HG02588 (cell line): Measurements from ENCODE around the gene SLC25A52.
"Not testable (repeated sequence)": the region's sequence is repeated elsewhere in the genome, so short reads cannot be mapped to it uniquely, and the experiment has no call there.

Experiments
- ATAC-seq: cut with Tn5 transposase; IDR thresholded peaks from one replicate; pipeline ENCODE4 v1.9.1; 2021; ENCODE audit warnings: mild to moderate bottlenecking, moderate library complexity; ENCODE audit not compliant: unreplicated experiment

The SLC25A52 gene, protein sequence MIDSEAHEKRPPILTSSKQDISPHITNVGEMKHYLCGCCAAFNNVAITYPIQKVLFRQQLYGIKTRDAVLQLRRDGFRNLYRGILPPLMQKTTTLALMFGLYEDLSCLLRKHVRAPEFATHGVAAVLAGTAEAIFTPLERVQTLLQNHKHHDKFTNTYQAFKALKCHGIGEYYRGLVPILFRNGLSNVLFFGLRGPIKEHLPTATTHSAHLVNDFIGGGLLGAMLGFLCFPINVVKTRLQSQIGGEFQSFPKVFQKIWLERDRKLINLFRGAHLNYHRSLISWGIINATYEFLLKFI

DNA sequence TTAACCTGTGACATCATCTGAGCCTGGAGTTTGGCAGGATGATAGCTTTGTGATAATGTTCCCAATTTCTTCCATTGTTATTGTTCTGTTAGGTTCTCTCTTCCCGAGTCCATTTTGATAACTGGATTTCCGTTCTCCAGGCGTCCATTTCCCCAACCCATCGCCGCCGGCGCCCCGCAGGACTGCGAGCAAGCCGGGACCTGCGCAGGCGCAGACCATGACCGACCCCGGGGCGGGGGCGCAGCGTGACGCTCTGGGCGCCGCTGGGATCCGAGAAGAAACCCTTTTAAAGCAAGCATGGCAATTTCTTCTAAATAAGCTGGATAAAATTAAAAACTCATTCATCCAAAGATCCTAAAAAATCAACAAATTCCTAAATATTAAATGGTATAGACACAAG, at the start of gene SLC25A52:
TSS of gene SLC25A52 (minus strand) at position 186 of the 400 bp plus-strand sequence. CDS start 219 bp downstream, outside the sequence.
- no peak for ATAC-seq

DNA sequence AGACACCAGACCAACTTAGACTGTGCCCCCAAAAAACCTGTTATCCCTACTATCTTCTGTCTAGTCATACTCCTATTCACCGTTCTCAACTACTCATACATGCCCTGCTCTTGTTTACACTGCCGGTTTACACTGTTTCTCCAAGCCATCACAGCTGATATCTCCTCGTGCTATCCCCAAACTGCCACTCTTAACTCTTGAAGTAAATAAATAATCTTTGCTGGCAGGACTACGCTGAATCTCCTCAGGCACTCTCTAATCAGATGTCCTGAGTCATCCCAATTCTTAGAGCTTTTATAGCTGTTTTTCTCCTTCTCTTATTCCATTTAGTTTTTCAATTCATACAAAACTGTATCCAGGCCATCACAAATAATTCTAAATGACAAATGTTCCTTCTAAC, 48.4 kb upstream of the SLC25A52 start:
- ATAC-seq: not testable (repeated sequence)

DNA sequence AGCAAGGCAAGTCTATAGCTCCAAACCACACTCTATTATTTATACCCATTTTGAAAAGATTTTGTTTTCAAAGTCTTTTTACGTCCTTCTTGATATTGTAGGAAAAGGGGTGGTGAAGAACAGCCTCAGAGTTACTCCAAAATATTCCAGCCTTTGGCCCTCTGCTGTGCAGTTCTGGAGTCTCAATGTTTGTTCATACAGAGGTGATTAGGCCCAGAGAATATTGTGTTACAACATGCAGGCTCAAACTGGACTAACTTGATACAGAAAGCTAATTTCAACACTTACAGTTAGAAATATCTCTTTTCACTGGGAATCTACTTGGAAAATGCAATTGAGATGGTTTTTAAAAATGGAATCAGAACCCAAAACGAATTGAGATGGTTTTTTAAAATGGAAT, 40.4 kb upstream of the SLC25A52 start:
- ATAC-seq: no peak

DNA sequence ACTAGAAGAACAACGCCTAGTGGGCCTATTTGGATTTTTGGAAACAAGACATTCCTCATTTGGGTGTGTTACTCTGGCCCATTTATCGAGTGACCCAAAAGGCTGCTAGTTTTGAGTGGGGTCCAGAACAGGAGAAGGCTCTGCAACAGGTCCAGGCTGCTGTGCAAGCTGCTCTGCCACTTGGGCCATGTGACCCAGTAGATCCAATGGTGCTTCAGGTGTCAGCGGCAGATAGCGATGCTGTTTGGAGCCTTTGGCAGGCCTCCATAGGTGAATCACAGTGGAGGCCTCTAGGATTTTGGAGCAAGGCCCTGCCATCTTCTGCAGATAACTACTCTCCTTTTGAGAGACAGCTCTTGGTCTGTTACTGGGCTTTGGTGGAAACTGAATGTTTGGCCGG, 38.6 kb upstream of the SLC25A52 start:
- not testable (repeated sequence) for ATAC-seq

DNA sequence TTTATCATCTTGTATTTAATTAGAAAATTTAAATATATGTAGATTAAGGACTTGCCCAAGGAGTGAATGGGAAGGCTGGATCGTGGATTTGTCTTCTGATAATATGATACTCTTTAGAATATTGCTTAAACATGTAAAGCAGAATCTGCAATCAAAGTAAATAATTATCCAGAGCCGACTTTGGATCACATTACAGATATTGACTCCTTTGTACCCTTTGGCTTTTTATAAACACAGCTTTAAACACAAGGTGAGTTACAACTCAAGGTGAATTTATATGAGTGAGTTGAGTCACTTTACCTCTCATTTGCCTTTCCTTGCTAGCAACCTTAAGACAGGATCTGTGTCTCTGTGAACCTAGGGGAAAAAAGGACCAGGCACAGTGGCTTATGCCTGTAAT, 37.7 kb upstream of the SLC25A52 start:
- no peak for ATAC-seq

DNA sequence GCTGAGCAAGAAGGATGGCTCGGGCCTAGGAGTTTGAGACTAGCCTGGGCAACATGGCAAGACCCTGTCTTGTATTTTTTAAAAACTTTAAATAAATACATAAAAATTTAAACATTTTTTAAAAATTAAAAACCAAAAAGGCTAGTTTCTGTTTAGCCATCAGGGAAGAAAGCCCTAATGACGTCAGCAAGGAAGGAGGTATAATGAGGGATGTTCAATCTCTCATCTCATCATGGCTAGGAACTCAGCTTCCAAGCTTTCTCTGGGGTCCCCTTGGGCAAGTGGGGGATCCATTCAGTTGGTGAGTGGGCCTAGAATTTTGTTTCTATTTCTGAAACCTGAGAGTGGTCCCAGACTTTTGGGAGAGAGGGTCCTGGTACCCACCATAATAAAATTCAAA, 35.1 kb upstream of the SLC25A52 start:
- no peak for ATAC-seq

DNA sequence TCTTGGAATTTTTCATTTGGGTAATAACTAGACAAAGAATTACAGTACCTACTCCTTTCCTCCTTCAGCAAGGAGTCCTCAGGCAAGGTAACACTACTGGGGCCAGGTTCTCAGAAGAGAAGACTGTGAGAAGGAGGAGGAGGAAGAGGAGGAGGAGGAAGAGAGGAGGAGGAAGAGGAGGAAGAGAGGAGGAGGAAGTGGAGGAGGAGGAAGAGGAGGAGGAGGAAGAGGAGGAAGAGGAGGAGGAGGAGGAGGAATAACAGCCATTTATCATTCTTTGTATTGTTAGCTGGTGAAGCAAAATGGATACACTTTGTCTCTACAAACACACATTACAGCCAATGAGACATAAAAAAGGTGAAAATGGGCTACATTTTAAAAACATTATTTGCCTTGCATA, 32.9 kb upstream of the SLC25A52 start:
- ATAC-seq: no peak

DNA sequence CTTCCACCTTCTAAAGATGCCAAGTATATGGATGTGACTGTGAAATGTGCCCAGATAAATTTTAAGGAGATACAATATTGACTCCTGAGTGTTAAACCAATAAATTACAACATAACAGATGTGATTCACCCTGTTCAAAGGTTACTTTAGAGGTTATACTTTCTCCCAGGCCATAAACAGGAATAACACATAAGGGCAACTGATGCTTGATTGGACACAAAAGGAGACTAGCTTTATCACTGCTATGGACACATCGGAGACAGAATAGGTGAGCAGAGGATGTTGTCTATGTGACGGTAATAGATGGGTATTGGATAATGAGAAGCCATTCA, 31.9 kb upstream of the SLC25A52 start:
- ATAC-seq: no peak

DNA sequence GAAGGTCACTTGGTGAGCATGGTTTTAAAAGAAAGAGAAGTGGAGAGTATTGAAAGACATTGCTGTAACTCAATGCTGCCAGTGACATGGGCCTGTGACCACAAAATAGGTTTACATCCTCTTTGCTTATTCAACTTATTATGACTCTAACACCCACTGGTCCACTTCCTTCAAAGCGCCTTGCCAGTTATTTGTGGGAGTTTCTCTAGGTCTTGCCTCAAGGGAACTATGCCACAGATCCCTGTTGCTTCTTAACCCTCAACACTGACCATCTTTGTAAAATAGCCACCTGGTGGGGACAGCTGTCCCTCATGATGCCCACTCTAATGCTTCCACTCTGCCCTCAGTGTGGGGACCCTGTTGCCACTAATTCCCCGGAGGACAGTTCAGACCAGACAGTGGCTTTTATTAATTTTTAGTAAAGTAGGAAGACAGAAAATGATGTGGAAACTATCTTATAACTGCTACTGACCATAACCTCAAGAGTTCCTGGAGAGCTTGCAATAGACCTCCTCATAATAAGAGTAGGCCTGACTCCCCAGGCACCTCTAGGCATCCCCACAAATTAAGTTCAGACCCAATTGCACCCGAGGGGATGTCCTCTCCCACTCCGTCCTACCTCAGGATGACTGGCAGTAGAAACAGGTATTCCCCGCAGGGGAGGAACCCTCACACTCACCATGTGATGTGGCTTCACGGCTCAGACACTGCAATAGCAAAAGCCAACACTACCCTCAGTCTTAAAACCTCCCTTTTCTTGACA, 31.3 kb upstream of the SLC25A52 start:
- ATAC-seq: peak; percentile 89

DNA sequence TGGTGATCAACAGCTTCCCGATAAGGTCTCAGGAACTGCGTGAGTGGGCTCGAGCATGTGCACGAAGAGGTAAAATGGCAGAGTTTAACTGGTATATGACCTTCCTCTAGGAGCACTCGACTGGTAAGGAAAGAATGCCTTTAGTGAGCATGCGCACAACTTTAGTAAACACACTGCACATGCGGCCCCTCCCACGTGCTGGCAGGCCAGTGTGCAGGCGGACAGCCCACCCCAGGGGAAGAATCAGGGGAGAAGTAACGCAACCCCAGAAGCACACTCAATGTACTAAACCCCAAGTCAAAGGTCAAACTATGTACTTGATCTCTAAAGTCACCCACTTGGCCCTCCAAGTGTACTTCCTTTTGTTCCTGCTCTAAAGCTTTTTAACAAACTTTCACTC, 28.7 kb upstream of the SLC25A52 start:
- ATAC-seq: no peak

DNA sequence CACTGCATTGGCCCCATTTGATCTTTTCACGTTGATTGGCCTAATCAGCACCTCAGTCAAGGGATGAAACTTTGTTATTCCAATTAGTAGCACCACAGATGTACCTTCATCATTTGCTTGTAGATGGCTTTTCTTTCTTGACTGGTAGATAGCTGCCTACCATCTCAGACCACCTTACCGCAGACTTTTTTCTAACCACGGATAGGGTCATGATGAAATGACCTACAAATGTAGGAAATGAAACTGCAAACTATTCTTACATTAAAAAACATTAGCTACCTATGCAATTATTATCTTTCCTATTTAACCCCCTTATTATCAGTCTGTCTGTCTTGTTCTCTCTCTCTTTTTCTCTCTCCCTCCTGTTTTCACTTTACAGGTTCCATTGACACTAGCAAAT, 22.4 kb upstream of the SLC25A52 start:
- no peak for ATAC-seq

DNA sequence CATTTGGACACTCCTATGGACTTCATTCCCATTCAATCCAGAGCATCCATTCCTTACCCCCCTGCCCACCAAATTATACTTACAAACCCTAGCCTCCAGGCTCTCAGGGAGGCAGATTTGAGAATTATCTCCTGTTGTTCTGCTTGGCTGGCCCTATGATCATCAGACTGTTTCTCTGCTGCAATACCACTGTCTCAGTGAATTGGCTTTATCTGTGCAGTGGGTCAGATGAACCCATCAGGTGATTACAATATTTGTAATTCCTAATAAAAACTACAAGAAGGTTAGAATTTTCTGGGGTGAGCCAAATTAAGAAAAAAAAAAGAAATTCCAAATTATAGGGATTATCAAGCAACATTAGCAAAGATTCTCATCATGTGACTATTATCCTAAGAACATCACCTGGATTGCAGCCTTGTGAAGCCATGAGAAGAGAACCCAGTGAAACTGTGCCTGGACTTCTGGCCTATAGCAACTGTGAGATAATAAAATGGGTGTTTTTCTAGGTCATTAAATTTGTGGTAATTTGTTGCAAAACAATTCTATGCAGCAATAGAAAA, 17.8 kb upstream of the SLC25A52 start:
- no peak for ATAC-seq

DNA sequence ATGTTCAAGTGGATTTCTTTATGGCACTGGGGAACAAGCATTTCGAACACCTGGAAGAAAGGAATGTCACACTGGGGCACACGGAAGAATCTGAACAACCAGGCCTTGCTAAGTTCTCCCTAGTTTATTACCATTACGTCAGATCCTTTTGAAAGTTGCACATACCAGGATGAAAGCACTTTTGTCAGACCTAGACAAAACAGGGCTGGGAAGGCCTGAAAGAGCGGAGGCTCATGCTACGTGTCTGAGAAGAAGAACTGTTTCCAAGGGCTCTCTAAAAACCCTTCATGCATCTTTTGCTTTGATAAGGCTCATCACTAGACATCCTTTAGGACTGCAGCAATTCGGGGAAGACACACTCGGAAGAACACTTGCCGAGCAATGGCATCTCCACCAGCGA, 15.4 kb upstream of the SLC25A52 start:
- no peak for ATAC-seq

DNA sequence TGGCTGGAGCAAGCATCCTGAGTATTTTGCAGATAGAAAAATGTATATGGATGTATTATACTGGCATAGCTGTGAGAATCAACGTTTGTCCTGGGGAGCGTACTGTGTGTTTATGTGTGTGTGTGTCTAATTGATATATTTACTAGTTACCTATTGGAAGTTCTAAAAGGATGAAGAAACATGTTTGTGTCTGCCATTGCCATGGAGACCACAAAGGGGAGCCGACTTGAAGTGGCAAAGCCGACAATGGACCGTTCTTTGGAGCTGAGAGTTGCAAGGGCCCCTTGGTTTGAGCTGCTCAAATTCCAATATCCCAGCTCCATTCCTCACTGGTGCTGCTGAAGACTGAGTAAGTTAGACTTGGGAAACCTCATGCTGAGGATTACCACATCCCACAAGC, 14.3 kb upstream of the SLC25A52 start:
- ATAC-seq: no peak

DNA sequence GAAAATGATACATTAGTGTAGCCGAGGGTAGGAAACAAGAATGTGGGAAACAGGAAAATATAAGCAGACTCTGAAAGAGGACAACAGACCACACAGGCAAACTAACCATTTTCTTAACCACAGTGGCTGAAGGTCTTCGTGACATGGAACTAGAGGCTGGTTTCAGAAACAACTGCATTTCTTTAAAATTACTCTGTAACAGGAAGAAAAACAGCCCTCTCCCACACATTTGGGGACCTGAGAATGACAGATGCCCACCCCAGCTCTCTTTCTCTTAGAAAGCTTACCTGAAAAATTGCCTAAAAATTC, 13.8 kb upstream of the SLC25A52 start:
- no peak for ATAC-seq

DNA sequence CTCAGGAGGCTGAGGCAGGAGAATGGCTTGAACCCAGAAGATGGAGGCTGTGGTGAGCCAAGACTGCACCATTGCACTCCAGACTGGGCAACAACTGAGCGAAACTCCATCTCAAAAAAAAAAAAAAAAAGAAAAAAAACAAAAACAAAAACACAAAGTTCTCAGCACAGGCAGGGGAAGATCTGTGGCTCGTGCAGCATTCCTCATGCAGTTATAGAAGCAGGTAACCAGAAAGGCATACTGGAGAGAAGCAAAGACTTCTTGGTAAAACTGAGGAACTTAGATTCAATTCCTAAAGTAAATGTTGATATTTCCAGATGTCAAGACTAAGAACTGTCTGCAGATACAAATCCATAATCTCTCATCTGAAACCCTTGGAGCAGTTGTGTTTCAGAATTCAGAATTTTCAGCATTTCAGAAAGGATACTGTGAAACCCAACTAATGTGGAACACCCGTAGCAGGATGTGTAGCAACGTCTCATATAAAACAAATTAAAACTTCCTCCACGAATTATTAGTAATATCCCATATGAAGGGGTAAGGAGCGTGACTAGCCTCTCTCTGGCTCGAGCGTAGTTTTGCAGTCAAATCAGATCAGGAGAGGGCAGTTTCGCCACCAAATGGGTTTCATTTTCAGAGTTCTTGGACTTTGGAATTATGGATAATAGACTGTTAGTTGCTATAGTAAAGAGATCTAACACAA, 13.2 kb upstream of the SLC25A52 start:
- ATAC-seq: no peak

DNA sequence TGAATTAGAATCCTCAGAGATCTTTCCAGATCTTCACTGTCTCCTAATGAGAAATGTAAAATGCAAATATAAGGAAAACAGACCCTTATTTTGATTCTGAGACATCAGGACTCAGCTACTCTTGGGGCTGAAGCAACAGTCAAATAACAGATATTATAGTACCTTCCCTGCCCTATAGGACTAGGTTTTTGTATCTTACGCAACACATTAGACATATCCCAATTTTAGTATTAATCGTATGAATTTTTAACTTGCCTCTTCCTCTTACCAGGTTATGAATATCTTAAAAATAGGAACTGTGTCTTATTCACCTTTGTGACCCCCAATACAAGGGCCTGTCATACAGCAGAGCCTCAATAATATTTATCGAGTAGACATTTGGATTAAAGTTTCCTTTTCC, 12.0 kb upstream of the SLC25A52 start:
- ATAC-seq: no peak

DNA sequence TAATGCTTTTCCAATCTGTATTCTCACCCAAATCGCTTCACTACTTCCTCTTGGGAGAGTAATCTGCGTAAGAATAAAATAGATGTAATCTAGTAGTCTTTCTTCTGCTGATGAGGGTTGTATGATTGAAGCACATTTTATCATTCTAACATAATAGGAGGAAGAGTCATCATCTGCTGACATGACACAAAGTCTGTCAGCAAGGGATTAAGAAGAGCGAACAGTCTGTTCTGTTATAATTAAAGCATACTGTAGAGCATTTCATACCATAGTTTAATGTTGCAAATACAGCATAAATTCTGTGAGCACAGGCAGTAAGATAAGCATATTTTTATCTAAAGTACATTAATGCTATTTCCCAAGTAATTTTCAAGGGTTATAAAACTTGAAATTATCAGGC, 10.4 kb downstream of the SLC25A52 start:
- ATAC-seq: no peak

DNA sequence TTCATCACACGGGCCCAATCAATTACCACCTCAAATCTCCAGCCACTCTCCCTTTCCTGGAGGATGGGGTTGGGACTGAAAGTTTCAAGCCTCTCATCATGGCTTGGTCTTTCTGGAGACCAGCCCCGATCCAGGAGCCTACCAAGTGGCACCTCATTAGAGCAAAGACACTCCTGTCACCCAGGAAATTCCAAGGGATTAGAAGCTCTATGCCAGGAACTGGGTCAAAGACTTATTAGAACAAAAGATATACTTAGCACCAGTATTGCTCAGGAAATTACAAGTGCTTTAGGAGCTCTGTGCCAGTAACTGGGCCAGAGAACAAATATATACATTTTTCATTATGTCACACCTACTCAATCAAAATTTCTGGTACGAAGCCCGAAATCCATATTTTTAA, 14.3 kb downstream of the SLC25A52 start:
- ATAC-seq: no peak

DNA sequence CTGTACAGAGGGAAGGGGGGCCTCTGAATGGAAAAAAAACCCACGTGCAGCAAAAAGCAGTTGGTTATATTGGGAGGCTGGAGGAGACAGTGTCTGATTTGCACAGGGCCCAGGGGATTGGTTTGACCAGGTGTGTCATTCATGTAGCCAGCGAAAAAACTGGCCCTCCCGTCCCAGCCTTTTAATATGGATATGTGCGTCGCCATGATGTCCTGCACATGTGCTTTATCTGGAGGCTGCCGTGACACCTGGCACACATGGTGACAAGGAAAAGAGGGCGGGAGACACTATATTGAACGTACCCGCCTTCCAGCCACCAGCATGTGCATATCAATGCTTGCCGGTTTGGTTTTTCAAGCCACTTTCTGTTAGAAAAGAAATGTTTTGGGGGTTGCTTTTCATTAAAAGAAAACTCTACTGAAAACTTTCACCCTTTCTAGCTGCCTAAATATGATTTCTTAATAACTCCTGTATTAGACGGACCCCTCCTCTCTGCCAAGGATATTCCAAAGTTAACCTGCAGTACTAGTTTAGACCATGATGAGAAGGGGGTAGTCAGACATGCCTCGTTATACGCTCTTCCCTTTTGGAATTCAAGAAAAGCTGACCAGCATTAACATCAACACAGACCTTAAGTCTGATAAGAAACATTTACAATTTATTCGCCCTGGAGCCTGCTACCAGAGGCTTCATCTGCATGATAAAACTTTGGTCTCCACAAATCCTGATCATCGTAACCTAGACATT, 16.2 kb downstream of the SLC25A52 start:
- ATAC-seq: no peak

DNA sequence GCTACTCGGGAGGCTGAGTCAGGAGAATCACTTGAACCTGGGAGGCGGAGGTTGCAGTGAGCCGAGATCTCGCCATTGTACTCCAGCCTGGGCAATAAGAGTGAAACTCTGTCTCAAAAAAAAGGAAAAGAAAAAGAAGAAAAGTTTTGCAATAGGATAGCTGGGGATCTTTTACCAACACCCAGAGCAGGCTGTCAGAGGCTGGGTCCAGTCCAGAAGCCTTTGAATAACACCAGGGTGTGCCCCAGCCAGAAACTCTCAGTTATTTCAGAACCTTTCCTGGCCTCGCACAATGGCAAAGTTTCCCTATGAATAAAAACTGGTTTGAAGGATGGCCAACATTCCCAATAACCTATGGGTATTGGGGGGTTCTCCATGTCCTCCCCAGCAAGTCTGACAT, 17.1 kb downstream of the SLC25A52 start:
- ATAC-seq: not testable (repeated sequence)
